AG04450 (cell line): ENCODE measurements around the gene EFCAB9. TPM values are rescaled to one million over a fixed set of nuclear protein-coding genes. Genes with fewer than 3 reads are reported as not detected.

Source experiments
- CTCF ChIA-PET: fragments of 300-600, 350-600 bp; formaldehyde crosslinking; extraction: SDS; loops from one replicate; lab custom pipeline; 2022; ENCODE audit warnings: antibody characterized with exemption, inconsistent platforms; lab: Charles Lee
- POLR2A ChIA-PET: fragments of 350-600 bp; formaldehyde crosslinking; extraction: SDS; loops from one replicate; lab custom pipeline; 2021; ENCODE audit warnings: antibody characterized with exemption, inconsistent platforms; lab: Yijun Ruan, JAX
- DNase-seq: peaks from one replicate; pipeline ENCODE4 v3.0.0-alpha.2; 2011; ENCODE audit warnings: low read depth, low spot score
- H3K27ac ChIP-seq: one replicate; pipeline ENCODE4 v1.5.1; 2012; ENCODE audit warnings: low read depth, low read length, control low read depth
- H3K27me3 ChIP-seq: one replicate; pipeline ENCODE4 v1.6.0; 2012; ENCODE audit warnings: low read length; ENCODE audit not compliant: control insufficient read depth, insufficient read depth
- H3K4me3 ChIP-seq: 2 replicates; pipeline ENCODE4 v1.5.1; 2011; ENCODE audit warnings: mild to moderate bottlenecking, low read depth, low read length, control low read depth
- H3K9me3 ChIP-seq: 2 replicates; pipeline ENCODE4 v1.5.1; 2012; ENCODE audit warnings: low read length; ENCODE audit not compliant: control insufficient read depth, insufficient read depth
- CTCF ChIP-seq: IDR thresholded peaks from 2 replicates; pipeline ENCODE4 v1.5.1; 2011; ENCODE audit warnings: low read depth, low read length, control low read depth, inconsistent platforms
- polyA plus RNA-seq: library from polyadenylated mRNA; depleted of rRNA; stranded (reverse); fragments of >200 nt; gene quantifications from 2 replicates; pipeline ENCODE4 v1.2.3, GENCODE V29; 2011

The EFCAB9 gene
- polyA plus RNA-seq, 1 experiment = not detected

- TF ChIP-seq CTCF = no peak
- no peak for DNase-seq
- ChIA-PET POLR2A (no interaction called here), CTCF (interaction anchor here (1.1 kb wide), 1 partner anchor 46 kb away, joined by 3 read pairs; no protein-coding TSS in a partner anchor)
- no peaks in the 10 kb centered on the region for H3K9me3 ChIP-seq
- H3K4me3 ChIP-seq = no peak overlapping the region
- no peaks in the 10 kb centered on the region for H3K27me3 ChIP-seq
- H3K27ac ChIP-seq = no peak overlapping the region
These were observed 41.3 kb downstream of the EFCAB9 start for GRCh38 chr5:172235132-172235780.

GRCh38 chr5:172235827-172236736 lies 42.1 kb downstream of the EFCAB9 start:
- H3K9me3 ChIP-seq = no peaks in the 10 kb centered on the region
- no peak for TF ChIP-seq CTCF
- no peak overlapping the region for H3K4me3 ChIP-seq
- ChIA-PET POLR2A (no interaction called here), CTCF (no interaction called here)
- no peaks in the 10 kb centered on the region for H3K27me3 ChIP-seq
- H3K27ac ChIP-seq = no peak overlapping the region
- no peak for DNase-seq

GRCh38 chr5:172238334-172238733 lies 44.4 kb downstream of the EFCAB9 start:
- Histone ChIP-seq H3K27me3 (no peaks in the 10 kb centered on the region), H3K27ac (no peak overlapping the region), H3K9me3 (no peaks in the 10 kb centered on the region), H3K4me3 (no peak overlapping the region)
- ChIA-PET CTCF (no interaction called here), POLR2A (no interaction called here)
- no peak for DNase-seq
- TF ChIP-seq CTCF = no peak

GRCh38 chr5:172243302-172243701 lies 49.3 kb downstream of the EFCAB9 start:
- H3K27ac ChIP-seq = no peak overlapping the region
- TF ChIP-seq CTCF = no peak
- no peak for DNase-seq
- H3K27me3 ChIP-seq = no peaks in the 10 kb centered on the region
- ChIA-PET CTCF (no interaction called here), POLR2A (interaction anchor here (0.7 kb wide), 1 partner anchor 289 kb away, joined by 5 read pairs; no protein-coding TSS in a partner anchor)
- no peak overlapping the region for H3K4me3 ChIP-seq
- H3K9me3 ChIP-seq = no peaks in the 10 kb centered on the region

GRCh38 chr5:172245046-172245445 lies 51.1 kb downstream of the EFCAB9 start:
- DNase-seq = no peak
- no peaks in the 10 kb centered on the region for H3K27me3 ChIP-seq
- no peak overlapping the region for H3K27ac ChIP-seq
- POLR2A ChIA-PET = no interaction called here
- CTCF ChIA-PET = interaction anchor here (0.9 kb wide), 1 partner anchor 56 kb away, joined by 3 read pairs; no protein-coding TSS in a partner anchor
- H3K9me3 ChIP-seq = no peaks in the 10 kb centered on the region
- H3K4me3 ChIP-seq = no peak overlapping the region
- TF ChIP-seq CTCF = no peak
